ENCODE data around the gene SMIM20.

The SMIM20 gene

DNA sequence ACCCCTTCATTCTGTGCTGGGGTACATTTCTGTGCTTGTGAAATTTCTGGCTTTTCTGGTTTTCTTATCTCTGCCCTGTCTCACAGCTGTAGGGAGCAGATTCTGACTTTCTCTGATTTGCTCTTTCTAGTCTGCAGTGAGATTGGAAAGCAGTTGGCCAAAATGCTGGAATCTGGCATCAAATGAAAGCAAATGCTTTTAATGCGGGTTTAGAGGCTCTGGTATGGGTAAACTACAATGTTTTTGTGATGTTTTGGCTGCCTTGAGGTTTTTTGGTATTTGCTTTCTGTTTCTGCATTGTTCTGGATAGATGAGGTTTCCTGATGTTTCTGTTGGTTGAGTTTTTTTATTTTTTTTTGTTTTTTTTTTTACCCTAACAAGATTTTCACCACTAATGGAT lies 23.8 kb downstream of the SMIM20 start:
- ChIA-PET POLR2A (no interaction called here), CTCF (interaction anchor here (0.9 to 1.9 kb wide), 2 partner anchors 9 to 50 kb away, joined by 4 read pairs; no protein-coding TSS in a partner anchor)
- TF ChIP-seq, protein P1, sequence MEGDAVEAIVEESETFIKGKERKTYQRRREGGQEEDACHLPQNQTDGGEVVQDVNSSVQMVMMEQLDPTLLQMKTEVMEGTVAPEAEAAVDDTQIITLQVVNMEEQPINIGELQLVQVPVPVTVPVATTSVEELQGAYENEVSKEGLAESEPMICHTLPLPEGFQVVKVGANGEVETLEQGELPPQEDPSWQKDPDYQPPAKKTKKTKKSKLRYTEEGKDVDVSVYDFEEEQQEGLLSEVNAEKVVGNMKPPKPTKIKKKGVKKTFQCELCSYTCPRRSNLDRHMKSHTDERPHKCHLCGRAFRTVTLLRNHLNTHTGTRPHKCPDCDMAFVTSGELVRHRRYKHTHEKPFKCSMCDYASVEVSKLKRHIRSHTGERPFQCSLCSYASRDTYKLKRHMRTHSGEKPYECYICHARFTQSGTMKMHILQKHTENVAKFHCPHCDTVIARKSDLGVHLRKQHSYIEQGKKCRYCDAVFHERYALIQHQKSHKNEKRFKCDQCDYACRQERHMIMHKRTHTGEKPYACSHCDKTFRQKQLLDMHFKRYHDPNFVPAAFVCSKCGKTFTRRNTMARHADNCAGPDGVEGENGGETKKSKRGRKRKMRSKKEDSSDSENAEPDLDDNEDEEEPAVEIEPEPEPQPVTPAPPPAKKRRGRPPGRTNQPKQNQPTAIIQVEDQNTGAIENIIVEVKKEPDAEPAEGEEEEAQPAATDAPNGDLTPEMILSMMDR (IDR thresholded peaks at IDR 0.05; ENCODE audit: insufficient read depth, low read length, missing control alignments), result no peak
- no peak overlapping the region for H3K4me3 ChIP-seq (ENCODE audit: low read depth, low read length)
- DNase-seq (ENCODE audit: low read depth, low spot score), result no peak

DNA sequence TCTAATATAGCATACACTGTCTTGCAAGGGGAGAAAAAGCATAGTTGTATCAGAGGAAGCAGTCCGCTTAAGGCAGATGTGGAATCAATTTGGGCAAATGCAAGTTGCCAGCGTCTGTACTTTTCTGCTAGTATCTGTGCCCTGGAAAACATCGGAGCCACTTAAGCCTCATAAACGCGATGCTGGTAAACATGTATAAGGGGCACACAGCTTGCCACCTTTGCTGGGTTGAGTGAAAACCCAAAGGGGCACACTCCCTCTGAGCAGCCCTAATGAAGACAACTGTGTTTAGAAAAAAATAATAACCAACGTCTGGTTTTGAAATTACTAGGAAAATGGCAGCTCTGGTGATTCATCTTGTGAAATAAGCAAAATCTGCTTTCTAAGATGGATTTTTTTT lies 24.3 kb downstream of the SMIM20 start:
- no peak overlapping the region for H3K4me3 ChIP-seq (ENCODE audit: low read depth, low read length)
- DNase-seq (ENCODE audit: low read depth, low spot score), result no peak
- CTCF ChIA-PET, result interaction anchor here (0.9 to 1.9 kb wide), 3 partner anchors 9 to 51 kb away, joined by 4 read pairs; no protein-coding TSS in a partner anchor
- TF ChIP-seq, protein P1 (IDR thresholded peaks at IDR 0.05; ENCODE audit: insufficient read depth, low read length, missing control alignments), result no peak
- POLR2A ChIA-PET, result interaction anchor here (1.0 kb wide), 1 partner anchor 25 kb away, joined by 3 read pairs; the partner anchor contains the start of gene SMIM20

DNA sequence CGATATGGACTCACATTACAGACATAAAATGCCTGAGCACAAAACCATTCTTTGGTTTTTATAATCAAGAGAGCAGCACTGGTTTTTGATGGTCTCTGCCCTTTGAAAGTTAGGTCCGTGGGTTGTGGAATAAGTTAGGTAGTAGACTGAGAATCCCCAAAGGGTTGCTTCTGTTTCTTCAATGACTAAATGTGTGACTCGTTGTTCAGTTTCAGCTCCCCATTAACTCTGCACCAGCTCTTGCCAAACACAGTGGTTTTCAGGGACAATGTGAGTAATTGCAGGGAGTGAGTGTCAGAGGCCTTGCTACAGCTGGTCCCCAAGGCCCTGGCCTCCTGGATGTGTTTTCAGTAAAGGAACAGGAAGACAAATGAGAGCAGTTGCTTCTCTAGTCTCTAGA lies 24.8 kb downstream of the SMIM20 start:
- TF ChIP-seq, protein P1 (IDR thresholded peaks at IDR 0.05; ENCODE audit: insufficient read depth, low read length, missing control alignments), result no peak
- DNase-seq (ENCODE audit: low read depth, low spot score), result peak; percentile 21
- POLR2A ChIA-PET, result interaction anchor here (1.0 kb wide), 1 partner anchor 26 kb away, joined by 3 read pairs; the partner anchor contains the start of gene SMIM20
- H3K4me3 ChIP-seq (ENCODE audit: low read depth, low read length), result no peak overlapping the region
- CTCF ChIA-PET, result interaction anchor here (0.9 to 1.7 kb wide), 3 partner anchors 10 to 51 kb away, joined by 4 to 10 read pairs (median 4); no protein-coding TSS in a partner anchor

DNA sequence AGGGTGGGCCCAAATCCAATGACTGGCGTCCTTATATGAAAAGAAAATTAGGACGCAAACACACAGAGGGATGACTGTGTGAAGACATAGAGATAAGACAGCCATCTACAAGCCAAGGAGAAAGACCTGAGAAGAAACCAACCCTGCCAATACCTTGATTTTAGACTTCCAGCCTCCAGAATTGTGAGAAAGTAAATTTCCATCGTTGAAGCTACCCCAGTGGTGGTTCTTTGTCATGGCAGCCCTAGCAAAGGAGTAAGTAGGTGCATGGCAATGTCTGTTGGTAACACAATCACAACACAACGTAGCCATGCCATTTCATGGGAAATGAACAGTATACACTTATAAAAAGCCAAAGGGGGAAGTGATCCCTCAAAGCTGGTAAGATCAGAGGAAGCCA lies 25.3 kb downstream of the SMIM20 start:
- no peak overlapping the region for H3K4me3 ChIP-seq (ENCODE audit: low read depth, low read length)
- DNase-seq (ENCODE audit: low read depth, low spot score), result no peak
- TF ChIP-seq, protein P1 (IDR thresholded peaks at IDR 0.05; ENCODE audit: insufficient read depth, low read length, missing control alignments), result no peak
- ChIA-PET POLR2A (interaction anchor here (1.0 kb wide), 1 partner anchor 26 kb away, joined by 3 read pairs; the partner anchor contains the start of gene SMIM20), CTCF (interaction anchor here (0.9 to 1.7 kb wide), 3 partner anchors 11 to 50 kb away, joined by 4 to 10 read pairs (median 4); no protein-coding TSS in a partner anchor)

DNA sequence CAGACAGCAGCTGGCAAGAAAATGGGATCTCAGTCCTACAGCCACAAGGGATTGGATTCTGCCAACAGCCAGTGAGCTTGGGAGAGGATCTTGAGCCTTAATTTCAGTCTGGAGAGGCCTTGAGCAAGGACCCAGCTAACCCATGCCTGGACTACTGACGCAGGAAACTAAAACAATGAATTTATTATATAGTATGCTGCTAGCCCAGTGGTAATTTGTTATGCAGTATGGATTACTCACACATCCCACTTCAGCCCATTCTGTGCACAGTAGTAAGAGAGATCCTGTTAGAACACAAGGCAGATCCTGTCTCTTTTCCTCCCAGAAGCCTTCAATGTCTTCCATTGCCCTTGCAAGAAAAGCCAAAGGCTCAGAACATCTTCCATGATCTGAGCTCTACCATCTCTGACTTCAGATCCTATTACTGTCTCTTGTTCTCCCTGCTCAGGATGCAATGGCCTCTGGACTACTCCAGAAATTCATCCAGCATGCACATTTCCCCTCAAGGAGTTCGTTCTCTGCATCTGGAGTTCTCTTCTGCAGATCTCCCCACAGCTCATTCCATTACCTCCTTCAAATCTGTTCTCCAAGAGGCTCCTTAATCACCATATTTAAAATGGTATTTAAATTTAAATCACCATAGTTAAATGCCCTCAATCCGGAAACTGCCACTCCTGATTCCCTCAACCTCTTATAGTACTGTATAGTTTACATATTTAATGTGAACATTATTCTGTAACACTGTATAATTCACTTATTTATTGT lies 27.6 kb downstream of the SMIM20 start:
- ChIA-PET CTCF (interaction anchor here (0.8 to 2.0 kb wide), 5 partner anchors 11 to 174 kb away, joined by 3 to 11 read pairs (median 3); no protein-coding TSS in a partner anchor), POLR2A (no interaction called here)
- TF ChIP-seq, protein P1 (IDR thresholded peaks at IDR 0.05; ENCODE audit: insufficient read depth, low read length, missing control alignments), result no peak
- no peak for DNase-seq (ENCODE audit: low read depth, low spot score)
- no peak overlapping the region for H3K4me3 ChIP-seq (ENCODE audit: low read depth, low read length)

DNA sequence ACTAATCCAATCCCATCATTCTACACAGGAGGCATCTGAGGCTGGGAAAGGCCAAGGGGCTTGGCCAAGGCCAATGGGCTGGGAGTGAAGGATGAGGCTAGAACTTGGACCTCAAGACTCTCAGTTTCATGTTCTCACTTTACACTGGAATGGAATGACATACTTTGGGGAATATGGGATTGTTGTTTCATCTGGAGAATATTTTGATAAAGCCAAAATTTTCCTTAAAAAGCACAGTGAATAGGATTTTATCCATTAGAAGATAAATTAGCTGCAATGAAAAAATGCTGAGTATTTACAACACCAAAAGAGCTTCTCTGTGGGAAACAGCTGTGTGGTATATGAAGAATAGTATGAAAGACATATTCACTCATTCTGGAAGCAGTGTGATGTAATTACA lies 29.3 kb downstream of the SMIM20 start:
- no peak overlapping the region for H3K4me3 ChIP-seq (ENCODE audit: low read depth, low read length)
- ChIA-PET CTCF (interaction anchor here (0.6 to 2.4 kb wide), 5 partner anchors 10 to 501 kb away, joined by 3 to 9 read pairs (median 4); no protein-coding TSS in a partner anchor), POLR2A (no interaction called here)
- TF ChIP-seq, protein P1 (IDR thresholded peaks at IDR 0.05; ENCODE audit: insufficient read depth, low read length, missing control alignments), result no peak
- peak; percentile 19 for DNase-seq (ENCODE audit: low read depth, low spot score)

Data from AG04449 (cell line).